Colonic mucosa (tissue), 4 donors: Measurements from ENCODE around the gene GRM8. TPM values are rescaled to one million over a fixed set of nuclear protein-coding genes. Genes with fewer than 3 reads are reported as not detected.

Experiments used
- DNase-seq: peaks from one replicate; pipeline ENCODE4 v3.0.0-alpha.2; 2020
- H3K27ac ChIP-seq: fragments of 200-600 bp; one replicate; pipeline ENCODE4 v1.8.0; 2021
- H3K27me3 ChIP-seq: fragments of 200-600 bp; one replicate; pipeline ENCODE4 v1.8.0; 2021
- H3K36me3 ChIP-seq: fragments of 200-600 bp; one replicate; pipeline ENCODE4 v1.8.0; 2021
- H3K4me1 ChIP-seq: fragments of 200-600 bp; one replicate; pipeline ENCODE4 v1.8.0; 2021; ENCODE audit warnings: mild to moderate bottlenecking
- H3K4me3 ChIP-seq: fragments of 200-600 bp; one replicate; pipeline ENCODE4 v1.8.0; 2021
- H3K9ac ChIP-seq, 2 donors: one replicate each; pipeline ENCODE4 v1.7.0; 2013; ENCODE audit warnings: control low read depth in 2 of 2, low read depth in 2 of 2, low read length in 2 of 2
- H3K9me3 ChIP-seq: fragments of 200-600 bp; one replicate; pipeline ENCODE4 v1.8.0; 2021
- CTCF ChIP-seq: fragments of 200-600 bp; IDR thresholded peaks from one replicate; pipeline ENCODE4 v1.8.0; 2022; ENCODE audit warnings: antibody characterized with exemption, mild to moderate bottlenecking
- intact Hi-C: fragments of 100-400 bp; cut with DNase I; formaldehyde crosslinking; loops from one replicate; pipeline ENCODE4 v1.14.1; 2022
- total RNA-seq, 2 donors: library from RNA; stranded (reverse); fragmentation: NEBNext Ultra II Directional in 1 of 2; extraction: Animal tissue kit (Norgen Biotek cat#: 25700) in 1 of 2; gene quantifications; one replicate each; pipeline ENCODE4 v1.2.1, GENCODE V29; 2021
- donor health status: healthy.
- donor health status: DM: no; HTN: no; CAD: no.
- donor health status: DM: no; HTN: no; CAD: no.

GRM8 gene
- 1 to 10 TPM; 2.2 to 2.5 TPM for total RNA-seq

GRCh38 chr7:127252778-127253280, at the start of gene GRM8:
TSS of gene GRM8 (minus strand) at chr7:127252941.
- intact Hi-C loops = loop anchor here (5.0 to 10.0 kb wide), 2 partner anchors 146 to 448 kb away; no protein-coding TSS in a partner anchor
- Histone ChIP-seq H3K27me3 (peaks cover 18% of the 10 kb centered on the region), H3K4me1 (no peaks in the 10 kb centered on the region), H3K27ac (peak within 1 kb of the TSS; percentile 32), H3K9me3 (no peaks in the 10 kb centered on the region), H3K36me3 (no peaks in the 10 kb centered on the region), H3K4me3 (peak within 1 kb of the TSS; percentile 93), H3K9ac (peak within 1 kb of the TSS; percentile 66 to 75)
- peak; percentile 40 for DNase-seq
- no peak for TF ChIP-seq CTCF

GRCh38 chr7:127290801-127291361, 38.1 kb upstream of the GRM8 start:
- no peak for DNase-seq
- H3K4me3 ChIP-seq = no peak overlapping the region

DNA sequence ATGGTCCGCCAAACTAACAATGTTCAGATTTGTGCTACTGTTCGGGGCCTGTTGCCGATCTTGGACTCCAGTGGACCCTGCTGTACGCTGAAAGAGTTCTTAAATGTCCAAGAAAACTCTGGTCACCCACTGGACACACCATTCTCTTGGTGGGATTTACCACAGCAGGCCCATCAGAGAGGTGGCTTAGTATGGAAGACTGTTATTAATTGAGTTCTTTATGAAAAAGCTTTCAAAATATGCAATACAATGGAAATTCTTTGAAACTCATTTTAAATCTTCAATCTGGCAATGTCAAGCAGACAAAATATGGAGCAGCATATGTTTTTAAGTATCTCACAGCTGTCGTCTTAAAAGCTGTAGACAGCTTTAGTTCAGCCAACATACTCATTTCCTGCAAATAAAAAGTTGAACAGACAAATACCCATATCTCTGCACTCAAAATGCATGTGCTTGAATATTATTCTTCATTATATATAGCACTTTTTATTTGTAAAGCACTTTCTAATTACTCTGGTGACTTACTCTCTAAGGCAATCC, 37.4 kb upstream of the GRM8 start:
- H3K4me3 ChIP-seq = no peak overlapping the region
- no peaks in the 10 kb centered on the region for H3K4me1 ChIP-seq
- intact Hi-C loops = no loop called here
- H3K9me3 ChIP-seq = no peaks in the 10 kb centered on the region
- no peak for DNase-seq
- H3K27ac ChIP-seq = no peak overlapping the region
- H3K27me3 ChIP-seq = no peaks in the 10 kb centered on the region
- no peaks in the 10 kb centered on the region for H3K36me3 ChIP-seq
- H3K9ac ChIP-seq = no peak overlapping the region
- TF ChIP-seq CTCF = no peak

More at GRCh38 chr7:127290801-127291361, 38.1 kb upstream of the GRM8 start:
- Histone ChIP-seq H3K9ac (no peak overlapping the region), H3K36me3 (no peaks in the 10 kb centered on the region), H3K4me1 (no peaks in the 10 kb centered on the region), H3K9me3 (no peaks in the 10 kb centered on the region), H3K27ac (no peak overlapping the region), H3K27me3 (no peaks in the 10 kb centered on the region)
- no peak for TF ChIP-seq CTCF
- intact Hi-C loops = no loop called here

DNA sequence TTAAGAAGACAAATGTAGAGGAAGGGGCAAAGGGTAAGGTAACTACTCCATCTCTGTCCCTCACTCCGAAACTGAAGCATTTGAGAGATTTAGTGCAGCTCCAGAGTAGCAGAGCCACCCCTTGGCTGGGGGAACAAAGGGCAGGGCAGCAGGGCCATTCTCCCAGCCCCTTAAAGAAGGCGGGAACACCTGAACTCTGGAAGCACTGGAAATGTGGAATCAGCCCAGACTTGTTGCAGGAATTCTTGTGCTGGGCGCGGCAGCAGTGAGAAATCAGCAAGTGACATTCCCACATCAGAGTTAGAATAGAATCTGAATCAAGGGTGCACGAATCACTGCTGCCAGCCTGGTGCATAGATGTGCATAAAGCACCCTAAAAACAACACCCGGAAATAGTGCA, 34.4 kb upstream of the GRM8 start:
- Histone ChIP-seq H3K36me3 (no peaks in the 10 kb centered on the region), H3K9me3 (no peaks in the 10 kb centered on the region), H3K27ac (no peak overlapping the region), H3K4me3 (no peak overlapping the region), H3K4me1 (no peaks in the 10 kb centered on the region), H3K9ac (no peak overlapping the region), H3K27me3 (no peaks in the 10 kb centered on the region)
- TF ChIP-seq CTCF = no peak
- no peak for DNase-seq
- intact Hi-C loops = no loop called here

DNA sequence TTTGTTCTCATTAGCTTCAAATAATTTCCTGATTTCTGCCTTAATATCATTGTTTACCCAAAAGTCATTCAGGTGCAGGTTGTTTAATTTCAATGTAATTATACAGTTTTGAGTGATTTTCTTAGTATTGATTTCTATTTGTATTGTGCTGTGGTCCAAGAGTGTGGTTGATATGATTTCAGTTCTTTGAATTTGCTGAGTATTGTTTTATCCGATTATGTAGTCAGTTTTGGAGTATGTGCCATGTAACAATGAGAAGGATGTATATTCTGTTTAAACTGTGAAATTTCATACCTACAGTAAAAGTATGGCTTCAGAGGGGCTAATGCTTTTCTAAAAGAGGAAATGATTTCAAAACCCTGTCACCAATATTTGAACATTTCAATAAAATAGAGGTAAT, 17.4 kb upstream of the GRM8 start:
- intact Hi-C loops = no loop called here
- Histone ChIP-seq H3K27me3 (no peaks in the 10 kb centered on the region), H3K4me3 (no peak overlapping the region), H3K9ac (no peak overlapping the region), H3K27ac (no peak overlapping the region), H3K36me3 (no peaks in the 10 kb centered on the region), H3K9me3 (no peaks in the 10 kb centered on the region), H3K4me1 (no peaks in the 10 kb centered on the region)
- no peak for DNase-seq
- no peak for TF ChIP-seq CTCF
